Bone marrow (tissue), 2 donors: ENCODE results near the gene FAM149A.

Experiments used
- DNase-seq, 2 donors: peaks; one replicate each; lab custom pipeline; 2025; lab: John Stamatoyannopoulos, UW

Gene FAM149A

GRCh38 chr4:186158966-186159365, 54.5 kb downstream of the FAM149A start:
- DNase-seq, result no peak

GRCh38 chr4:186159613-186160012, 55.1 kb downstream of the FAM149A start:
- no peak for DNase-seq

GRCh38 chr4:186161138-186161537, 56.6 kb downstream of the FAM149A start:
- no peak for DNase-seq

GRCh38 chr4:186166852-186167512, 62.5 kb downstream of the FAM149A start:
- DNase-seq, result no peak

GRCh38 chr4:186167605-186168004, 63.1 kb downstream of the FAM149A start:
- DNase-seq, result no peak

GRCh38 chr4:186168750-186169149, 64.2 kb downstream of the FAM149A start:
- no peak for DNase-seq

- DNase-seq, result no peak
Observed at GRCh38 chr4:186169333-186169944, 64.9 kb downstream of the FAM149A start.

- DNase-seq, result no peak
Observed at GRCh38 chr4:186169945-186170802, 65.7 kb downstream of the FAM149A start.

GRCh38 chr4:186170966-186171365, 66.5 kb downstream of the FAM149A start:
- DNase-seq, result no peak

GRCh38 chr4:186172546-186172945, 68.0 kb downstream of the FAM149A start:
- DNase-seq, result no peak

GRCh38 chr4:186188107-186188506, 83.6 kb downstream of the FAM149A start:
- no peak for DNase-seq

- no peak for DNase-seq
Observed at GRCh38 chr4:186189656-186190055, 85.2 kb downstream of the FAM149A start.

- DNase-seq, result peak in 1 of 2 donors; percentile 32
Observed at GRCh38 chr4:186190581-186191199, 86.2 kb downstream of the FAM149A start.

GRCh38 chr4:186191200-186192065, 86.9 kb downstream of the FAM149A start, which contains the start of gene CYP4V2:
Gene CYP4V2, plus strand, starts transcription at chr4:186191567. Its CDS starts 257 bp downstream, at chr4:186191824.
- DNase-seq, result peak; percentile 64 to 67

- DNase-seq, result peak in 1 of 2 donors; percentile 40
Observed at GRCh38 chr4:186192066-186192612, 87.6 kb downstream of the FAM149A start.

- DNase-seq, result no peak
Observed at GRCh38 chr4:186193851-186194250, 89.3 kb downstream of the FAM149A start.

- DNase-seq, result no peak
Observed at GRCh38 chr4:186196063-186196462, 91.6 kb downstream of the FAM149A start.

GRCh38 chr4:186200516-186200915, 96.0 kb downstream of the FAM149A start:
- DNase-seq, result no peak

- no peak for DNase-seq
Observed at GRCh38 chr4:186201010-186201409, 96.5 kb downstream of the FAM149A start.

GRCh38 chr4:186201535-186202230, 97.2 kb downstream of the FAM149A start:
- peak in 1 of 2 donors; percentile 17 for DNase-seq
